Mesothelial cell of epicardium (in vitro differentiated cells): ENCODE data around the gene RTN1. TPM values are rescaled to one million over a fixed set of nuclear protein-coding genes. Genes with fewer than 3 reads are reported as not detected.

Experiments used
- DNase-seq, 2 experiments: peaks; one replicate each; pipeline ENCODE4 v3.0.0; 2021; ENCODE audit warnings: low spot score in 2 of 2; ENCODE audit not compliant: unreplicated experiment in 2 of 2
- H3K27ac Mint-ChIP-seq: 2 replicates; pipeline ENCODE4 v1.8.0; 2021; ENCODE audit warnings: mixed read lengths
- H3K27me3 Mint-ChIP-seq: 2 replicates; pipeline ENCODE4 v1.8.0; 2021; ENCODE audit warnings: low read depth, mixed read lengths
- H3K36me3 Mint-ChIP-seq: 2 replicates; pipeline ENCODE4 v1.8.0; 2021; ENCODE audit warnings: mixed read lengths
- H3K4me1 Mint-ChIP-seq: 2 replicates; pipeline ENCODE4 v1.8.0; 2021; ENCODE audit warnings: mixed read lengths
- H3K4me3 Mint-ChIP-seq: 2 replicates; pipeline ENCODE4 v1.8.0; 2021; ENCODE audit warnings: mild to moderate bottlenecking, moderate library complexity, mixed read lengths
- H3K9me3 Mint-ChIP-seq: 2 replicates; pipeline ENCODE4 v1.8.0; 2021; ENCODE audit warnings: mixed read lengths
- total RNA-seq: library from RNA; stranded (reverse); gene quantifications from 3 replicates; pipeline ENCODE4 v1.2.1, GENCODE V29; 2021
- TF ChIP-seq, protein P1 (sequence below): fragments of 200-600 bp; sonication (generic); IDR thresholded peaks from one replicate; pipeline ENCODE4 v1.5.0; 2021; ENCODE audit warnings: antibody characterized with exemption; ENCODE audit not compliant: unreplicated experiment

RTN1 gene
- total RNA-seq, 1 donor from 2014 or later: 0.78 TPM

DNA sequence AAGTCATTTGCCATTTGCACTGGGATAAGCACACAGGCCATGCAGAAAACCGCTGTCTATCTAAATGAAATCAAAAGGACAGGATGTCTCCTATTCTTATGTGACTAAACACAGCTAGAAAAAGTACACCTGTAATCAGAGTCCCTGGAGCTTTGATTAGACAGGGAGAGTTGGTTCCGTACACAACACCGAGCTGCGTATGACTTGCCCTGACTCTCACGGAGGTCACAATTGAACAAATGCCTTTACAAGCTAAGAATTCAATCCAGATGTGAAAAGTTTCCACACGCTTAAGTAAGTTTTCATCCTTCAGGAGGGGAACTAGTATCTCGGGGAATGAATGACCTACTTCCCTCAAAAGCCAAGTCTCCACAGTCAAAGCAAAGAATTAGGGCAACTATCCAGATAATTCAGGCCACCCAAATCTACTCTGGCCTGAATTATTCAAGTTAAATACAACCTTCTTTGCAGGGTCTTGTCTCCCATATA lies 67.5 kb downstream of the RTN1 start:
- Mint-ChIP-seq H3K36me3 (no peaks in the 10 kb centered on the region), H3K4me3 (no peak overlapping the region), H3K9me3 (no peaks in the 10 kb centered on the region)

GRCh38 chr14:59788176-59788575 lies 82.4 kb downstream of the RTN1 start:
- H3K4me1 Mint-ChIP-seq: no peaks in the 10 kb centered on the region
- H3K9me3 Mint-ChIP-seq: no peaks in the 10 kb centered on the region
- no peak for DNase-seq
- H3K27me3 Mint-ChIP-seq: peaks cover 29% of the 10 kb centered on the region
- H3K27ac Mint-ChIP-seq: no peak overlapping the region
- TF ChIP-seq, protein P1, sequence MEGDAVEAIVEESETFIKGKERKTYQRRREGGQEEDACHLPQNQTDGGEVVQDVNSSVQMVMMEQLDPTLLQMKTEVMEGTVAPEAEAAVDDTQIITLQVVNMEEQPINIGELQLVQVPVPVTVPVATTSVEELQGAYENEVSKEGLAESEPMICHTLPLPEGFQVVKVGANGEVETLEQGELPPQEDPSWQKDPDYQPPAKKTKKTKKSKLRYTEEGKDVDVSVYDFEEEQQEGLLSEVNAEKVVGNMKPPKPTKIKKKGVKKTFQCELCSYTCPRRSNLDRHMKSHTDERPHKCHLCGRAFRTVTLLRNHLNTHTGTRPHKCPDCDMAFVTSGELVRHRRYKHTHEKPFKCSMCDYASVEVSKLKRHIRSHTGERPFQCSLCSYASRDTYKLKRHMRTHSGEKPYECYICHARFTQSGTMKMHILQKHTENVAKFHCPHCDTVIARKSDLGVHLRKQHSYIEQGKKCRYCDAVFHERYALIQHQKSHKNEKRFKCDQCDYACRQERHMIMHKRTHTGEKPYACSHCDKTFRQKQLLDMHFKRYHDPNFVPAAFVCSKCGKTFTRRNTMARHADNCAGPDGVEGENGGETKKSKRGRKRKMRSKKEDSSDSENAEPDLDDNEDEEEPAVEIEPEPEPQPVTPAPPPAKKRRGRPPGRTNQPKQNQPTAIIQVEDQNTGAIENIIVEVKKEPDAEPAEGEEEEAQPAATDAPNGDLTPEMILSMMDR: no peak
- no peaks in the 10 kb centered on the region for H3K36me3 Mint-ChIP-seq
- H3K4me3 Mint-ChIP-seq: no peak overlapping the region

More for the DNA sequence above, 67.5 kb downstream of the RTN1 start:
- no peak for DNase-seq
- TF ChIP-seq, protein P1: no peak
- no peaks in the 10 kb centered on the region for H3K4me1 Mint-ChIP-seq
- H3K27me3 Mint-ChIP-seq: peaks cover 23% of the 10 kb centered on the region
- no peak overlapping the region for H3K27ac Mint-ChIP-seq

DNA sequence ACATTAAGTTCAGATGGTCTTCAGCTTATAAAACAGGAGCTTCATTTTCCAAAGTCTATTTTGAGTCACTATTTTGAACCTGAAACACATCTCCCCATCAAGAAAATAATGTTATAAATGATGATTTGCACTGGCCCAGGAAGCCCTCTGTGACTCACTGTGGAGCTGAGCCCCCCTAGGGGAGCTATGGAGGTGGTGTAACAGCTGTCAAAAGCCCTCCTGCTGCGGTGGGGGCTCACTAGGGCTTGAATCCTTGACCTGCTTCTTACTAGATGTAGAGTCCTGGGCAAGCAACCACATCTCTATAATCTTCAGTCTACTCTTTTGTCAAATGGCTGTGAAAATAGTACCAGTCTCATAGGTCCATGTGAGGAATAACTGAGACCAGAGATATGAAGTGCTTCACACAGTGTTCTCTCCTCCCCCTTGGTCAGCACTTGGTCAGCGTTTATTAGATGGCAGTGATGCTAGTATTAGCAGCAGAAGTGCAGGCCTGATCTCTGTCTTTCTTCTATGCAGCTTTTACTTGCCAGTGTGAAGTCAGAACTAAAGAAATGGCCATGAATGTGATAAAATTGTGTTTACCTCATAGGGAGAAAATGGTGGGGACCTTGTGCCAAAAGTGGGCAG lies 83.4 kb downstream of the RTN1 start:
- Mint-ChIP-seq H3K27me3 (peaks cover 34% of the 10 kb centered on the region), H3K27ac (no peak overlapping the region), H3K4me1 (no peaks in the 10 kb centered on the region), H3K36me3 (no peaks in the 10 kb centered on the region), H3K4me3 (no peak overlapping the region), H3K9me3 (no peaks in the 10 kb centered on the region)
- DNase-seq: no peak
- TF ChIP-seq, protein P1: no peak

- no peak overlapping the region for H3K4me3 Mint-ChIP-seq
- no peak for DNase-seq
- no peaks in the 10 kb centered on the region for H3K4me1 Mint-ChIP-seq
- H3K36me3 Mint-ChIP-seq: no peaks in the 10 kb centered on the region
- peaks cover 22% of the 10 kb centered on the region for H3K27me3 Mint-ChIP-seq
- H3K9me3 Mint-ChIP-seq: no peaks in the 10 kb centered on the region
- H3K27ac Mint-ChIP-seq: no peak overlapping the region
- TF ChIP-seq, protein P1: no peak
Measured at GRCh38 chr14:59785629-59786028, 84.9 kb downstream of the RTN1 start.

DNA sequence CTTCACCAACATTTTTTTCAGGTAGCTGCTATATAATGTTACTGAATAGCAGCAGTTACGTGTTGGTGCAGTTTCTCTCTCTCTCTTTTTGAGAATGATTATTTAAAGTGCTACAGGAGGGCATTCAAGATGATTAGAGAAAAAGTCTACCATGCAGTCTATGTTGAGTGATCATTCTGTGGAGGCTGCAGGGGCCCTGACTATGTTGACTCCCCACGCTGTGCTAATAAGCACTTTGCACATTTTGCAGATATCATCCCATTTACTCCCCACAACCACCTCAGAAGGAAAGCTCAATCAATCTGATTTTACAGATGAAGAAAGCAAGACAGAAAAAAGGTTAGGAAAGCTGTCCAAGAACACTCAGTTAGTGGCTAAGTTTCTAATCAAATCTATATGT lies 87.8 kb downstream of the RTN1 start:
- Mint-ChIP-seq H3K4me3 (no peak overlapping the region), H3K27me3 (peaks cover 33% of the 10 kb centered on the region), H3K4me1 (peaks cover 3% of the 10 kb centered on the region), H3K27ac (no peak overlapping the region), H3K9me3 (no peaks in the 10 kb centered on the region), H3K36me3 (no peaks in the 10 kb centered on the region)
- DNase-seq: no peak
- TF ChIP-seq, protein P1: no peak
